Activated CD4-positive, alpha-beta memory T cell treated with anti-CD3 and anti-CD28 coated beads, Interleukin-2, amount 10 ng/mL, durations not matched to agents 7 days and 5 days (primary cell): ENCODE results near the gene SLC25A18. TPM values are rescaled to one million over a fixed set of nuclear protein-coding genes. Genes with fewer than 3 reads are reported as not detected.
"Not testable (repeated sequence)": the region's sequence is repeated elsewhere in the genome, so short reads cannot be mapped to it uniquely, and the experiment has no call there.

Experiments
- CTCF ChIA-PET: fragments of 350-600 bp; sonication (Branson Sonifier 250); formaldehyde crosslinking; loops from one replicate; lab custom pipeline; 2021; ENCODE audit warnings: antibody characterized with exemption, inconsistent platforms; lab: Charles Lee
- POLR2A ChIA-PET: fragments of 350-600 bp; sonication (Branson Sonifier 250); formaldehyde crosslinking; loops from one replicate; lab custom pipeline; 2021; ENCODE audit warnings: antibody characterized with exemption; lab: Charles Lee
- DNase-seq: peaks from one replicate; pipeline ENCODE4 v3.0.0-alpha.2; 2020
- H3K27ac Mint-ChIP-seq: one replicate; pipeline ENCODE4 v1.8.0; 2021; ENCODE audit warnings: mild to moderate bottlenecking, mixed read lengths
- H3K27me3 Mint-ChIP-seq: one replicate; pipeline ENCODE4 v1.8.0; 2021; ENCODE audit warnings: mixed read lengths
- H3K36me3 Mint-ChIP-seq: one replicate; pipeline ENCODE4 v1.8.0; 2021; ENCODE audit warnings: low read depth, mixed read lengths
- H3K4me1 Mint-ChIP-seq: one replicate; pipeline ENCODE4 v1.8.0; 2021; ENCODE audit warnings: mixed read lengths
- H3K4me3 Mint-ChIP-seq: one replicate; pipeline ENCODE4 v1.8.0; 2021; ENCODE audit warnings: mild to moderate bottlenecking, mixed read lengths
- H3K9me3 Mint-ChIP-seq: one replicate; pipeline ENCODE4 v1.8.0; 2021; ENCODE audit warnings: mixed read lengths
- total RNA-seq, 2 experiments: library from RNA; stranded (reverse); gene quantifications; one replicate each; pipeline ENCODE4 v1.2.3, GENCODE V29; 2021

The SLC25A18 gene
- total RNA-seq, result not detected

DNA sequence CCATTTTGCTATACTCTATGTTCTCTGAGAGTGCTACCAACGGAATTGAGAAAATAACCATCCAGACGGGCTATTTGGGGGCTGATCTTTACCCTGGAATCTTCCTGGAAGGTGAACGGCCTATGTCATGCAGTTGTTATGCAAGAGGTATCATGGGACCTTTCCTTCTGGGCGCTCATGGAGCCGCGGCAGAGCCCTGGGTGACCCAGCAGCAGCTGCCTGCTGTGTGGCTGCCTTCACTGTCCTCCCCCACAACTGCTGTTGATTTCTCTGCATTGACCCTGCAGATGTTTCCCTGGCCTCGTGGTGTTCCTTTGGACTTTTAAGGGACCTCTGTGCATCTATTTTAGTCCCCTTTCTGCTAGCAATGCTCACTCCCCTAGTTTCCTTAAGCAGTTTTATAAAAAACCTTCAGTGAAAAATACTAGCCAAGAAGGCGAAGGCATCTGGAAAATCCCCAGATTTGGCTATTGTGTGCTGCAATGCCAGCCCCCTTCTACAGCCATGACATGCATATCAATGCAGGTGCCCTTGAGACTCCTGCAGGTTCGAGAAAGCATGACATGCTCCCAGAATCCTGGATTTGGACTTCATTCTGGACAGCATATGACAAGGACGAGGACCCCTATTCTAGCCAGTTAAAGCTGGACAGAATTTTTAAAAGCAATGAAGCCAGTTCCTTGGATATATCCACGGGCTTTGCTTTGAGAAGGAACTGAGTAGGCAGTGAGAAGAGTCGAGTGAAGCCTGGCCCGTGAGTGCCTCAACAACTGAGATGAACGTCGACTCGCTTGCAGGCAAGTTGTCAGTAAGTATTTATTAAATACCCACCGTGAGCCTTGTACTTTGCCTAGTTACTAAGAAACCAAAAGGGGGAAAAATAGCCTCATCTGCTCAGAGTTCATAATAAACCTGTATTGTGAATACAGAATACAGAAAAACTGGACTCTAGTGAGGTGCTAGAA, at the start of gene SLC25A18:
TSS of gene SLC25A18 (plus strand) at position 593 of the 965 bp plus-strand sequence. CDS start 16,447 bp downstream, outside the sequence.
- ChIA-PET POLR2A (no interaction called here), CTCF (no interaction called here)
- Mint-ChIP-seq H3K27me3 (peaks cover 1% of the 10 kb centered on the region), H3K27ac (no peak within 1 kb of the TSS), H3K9me3 (no peaks in the 10 kb centered on the region), H3K4me3 (no peak within 1 kb of the TSS), H3K4me1 (no peaks in the 10 kb centered on the region), H3K36me3 (no peaks in the 10 kb centered on the region)
- DNase-seq, result no peak

DNA sequence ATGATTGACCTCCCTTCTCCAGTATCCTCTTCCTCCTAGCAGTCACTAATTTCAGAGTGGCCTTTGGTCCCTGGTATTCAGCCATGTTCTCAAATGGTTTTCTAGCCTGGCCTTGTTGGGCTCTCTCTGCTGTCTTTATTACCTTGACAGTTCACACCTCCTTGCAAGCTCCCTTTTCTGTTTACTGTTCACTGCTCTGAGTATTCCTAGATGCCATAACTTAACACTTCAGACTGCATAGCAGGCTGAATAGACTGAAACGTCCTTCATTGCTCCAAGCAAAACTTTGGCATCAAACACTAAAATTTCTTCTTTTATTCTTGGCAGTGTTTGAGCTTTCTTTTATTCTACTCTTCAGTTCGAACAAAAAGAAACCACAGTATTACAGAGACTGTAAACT, 49.7 kb upstream of the SLC25A18 start:
- no peak overlapping the region for H3K4me3 Mint-ChIP-seq
- no peaks in the 10 kb centered on the region for H3K9me3 Mint-ChIP-seq
- peaks cover 22% of the 10 kb centered on the region for H3K27me3 Mint-ChIP-seq
- H3K36me3 Mint-ChIP-seq, result no peaks in the 10 kb centered on the region
- no peaks in the 10 kb centered on the region for H3K4me1 Mint-ChIP-seq
- POLR2A ChIA-PET, result no interaction called here
- CTCF ChIA-PET, result no interaction called here
- H3K27ac Mint-ChIP-seq, result no peak overlapping the region
- no peak for DNase-seq

- CTCF ChIA-PET, result no interaction called here
- no peak overlapping the region for H3K4me3 Mint-ChIP-seq
- H3K36me3 Mint-ChIP-seq, result no peaks in the 10 kb centered on the region
- H3K9me3 Mint-ChIP-seq, result no peaks in the 10 kb centered on the region
- DNase-seq, result no peak
- H3K27me3 Mint-ChIP-seq, result peaks cover 20% of the 10 kb centered on the region
- H3K27ac Mint-ChIP-seq, result no peak overlapping the region
- POLR2A ChIA-PET, result no interaction called here
- no peaks in the 10 kb centered on the region for H3K4me1 Mint-ChIP-seq
These were observed 49.2 kb upstream of the SLC25A18 start for GRCh38 chr22:17514084-17514483.

- H3K27me3 Mint-ChIP-seq, result peaks cover 18% of the 10 kb centered on the region
- no peak overlapping the region for H3K27ac Mint-ChIP-seq
- no peak for DNase-seq
- POLR2A ChIA-PET, result no interaction called here
- no peaks in the 10 kb centered on the region for H3K36me3 Mint-ChIP-seq
- H3K4me1 Mint-ChIP-seq, result no peaks in the 10 kb centered on the region
- CTCF ChIA-PET, result no interaction called here
- no peaks in the 10 kb centered on the region for H3K9me3 Mint-ChIP-seq
- no peak overlapping the region for H3K4me3 Mint-ChIP-seq
These were observed 44.9 kb upstream of the SLC25A18 start for GRCh38 chr22:17518406-17518805.

DNA sequence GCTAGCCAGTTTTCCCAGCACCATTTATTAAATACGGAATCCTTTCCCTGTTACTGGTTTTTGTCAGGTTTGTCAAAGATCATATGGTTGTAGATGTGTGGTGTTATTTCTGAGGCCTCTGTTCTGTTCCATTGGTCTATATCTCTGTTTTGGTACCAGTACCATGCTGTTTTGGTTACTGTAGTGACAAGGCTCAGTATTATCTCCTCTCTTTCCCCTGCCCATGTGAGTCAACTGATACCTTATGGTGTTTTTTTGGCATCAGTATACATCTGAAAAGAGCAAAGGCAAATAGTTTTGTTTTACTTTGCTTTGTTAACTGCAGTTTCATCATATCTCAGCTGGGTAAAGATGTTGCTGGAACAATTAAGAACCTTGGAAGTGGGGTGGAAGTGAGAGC, 41.3 kb upstream of the SLC25A18 start:
- CTCF ChIA-PET, H3K36me3 Mint-ChIP-seq, H3K9me3 Mint-ChIP-seq, POLR2A ChIA-PET, H3K4me1 Mint-ChIP-seq, DNase-seq, H3K4me3 Mint-ChIP-seq, H3K27ac Mint-ChIP-seq: not testable (repeated sequence)
- H3K27me3 Mint-ChIP-seq, result peaks cover 21% of the 10 kb centered on the region

DNA sequence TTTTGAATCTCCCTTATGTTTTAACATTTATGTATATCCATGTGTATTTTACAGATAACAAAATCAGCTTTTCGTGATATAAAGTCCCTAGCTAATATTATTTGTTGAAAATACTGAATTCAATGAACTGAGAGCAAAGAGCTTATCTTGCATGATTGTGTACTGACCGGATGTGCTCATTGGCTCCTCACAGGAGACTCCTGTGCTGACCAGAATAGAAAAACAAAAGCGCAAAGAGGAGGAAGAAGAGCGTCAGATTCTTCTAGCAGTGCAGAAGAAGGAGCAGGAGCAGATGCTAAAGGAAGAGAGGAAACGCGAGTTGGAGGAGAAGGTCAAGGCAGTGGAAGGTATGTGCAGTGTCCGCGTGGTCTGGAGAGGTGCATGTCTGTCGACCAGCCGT, 39.4 kb upstream of the SLC25A18 start:
- no peaks in the 10 kb centered on the region for H3K9me3 Mint-ChIP-seq
- no peak overlapping the region for H3K27ac Mint-ChIP-seq
- DNase-seq, result no peak
- ChIA-PET CTCF (no interaction called here), POLR2A (no interaction called here)
- no peak overlapping the region for H3K4me3 Mint-ChIP-seq
- no peaks in the 10 kb centered on the region for H3K36me3 Mint-ChIP-seq
- H3K27me3 Mint-ChIP-seq, result peaks cover 31% of the 10 kb centered on the region
- peaks cover 3% of the 10 kb centered on the region for H3K4me1 Mint-ChIP-seq

DNA sequence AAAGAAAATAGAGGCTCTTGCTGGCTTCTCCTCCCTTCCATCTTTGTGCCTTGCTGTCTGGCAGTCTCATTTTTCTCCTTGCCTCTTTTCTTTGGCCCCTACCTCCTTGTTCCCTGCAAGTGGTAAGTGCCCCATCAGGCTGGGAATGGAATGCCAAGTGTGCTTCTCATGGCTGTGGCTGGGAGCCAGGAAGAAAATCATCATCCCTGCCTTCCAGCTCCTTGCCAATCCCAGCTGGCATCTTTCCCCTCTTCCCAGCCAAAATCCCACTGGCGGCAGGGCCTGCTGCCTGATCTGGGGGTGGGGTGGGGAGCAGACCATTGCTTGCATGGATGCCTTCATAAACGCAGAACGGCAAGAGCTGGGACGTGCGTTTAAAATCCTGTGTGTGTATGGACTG, 27.0 kb upstream of the SLC25A18 start:
- POLR2A ChIA-PET, result no interaction called here
- CTCF ChIA-PET, result interaction anchor here (0.6 kb wide), 1 partner anchor 10 kb away, joined by 3 read pairs; no protein-coding TSS in a partner anchor
- DNase-seq, result no peak
- H3K27ac Mint-ChIP-seq, result no peak overlapping the region
- H3K36me3 Mint-ChIP-seq, result no peaks in the 10 kb centered on the region
- H3K4me1 Mint-ChIP-seq, result no peaks in the 10 kb centered on the region
- no peak overlapping the region for H3K4me3 Mint-ChIP-seq
- H3K9me3 Mint-ChIP-seq, result no peaks in the 10 kb centered on the region
- no peaks in the 10 kb centered on the region for H3K27me3 Mint-ChIP-seq

GRCh38 chr22:17537155-17537554, 26.1 kb upstream of the SLC25A18 start:
- H3K27me3 Mint-ChIP-seq, result no peaks in the 10 kb centered on the region
- CTCF ChIA-PET, result no interaction called here
- no peaks in the 10 kb centered on the region for H3K4me1 Mint-ChIP-seq

GRCh38 chr22:17540481-17540880, 22.8 kb upstream of the SLC25A18 start:
- Mint-ChIP-seq H3K4me1 (no peaks in the 10 kb centered on the region), H3K9me3 (no peaks in the 10 kb centered on the region), H3K36me3 (no peaks in the 10 kb centered on the region), H3K27me3 (no peaks in the 10 kb centered on the region), H3K4me3 (no peak overlapping the region), H3K27ac (no peak overlapping the region)
- DNase-seq, result no peak
- ChIA-PET POLR2A (no interaction called here), CTCF (no interaction called here)

More at GRCh38 chr22:17537155-17537554, 26.1 kb upstream of the SLC25A18 start:
- no peak overlapping the region for H3K4me3 Mint-ChIP-seq
- H3K27ac Mint-ChIP-seq, result no peak overlapping the region
- no peaks in the 10 kb centered on the region for H3K9me3 Mint-ChIP-seq
- no peaks in the 10 kb centered on the region for H3K36me3 Mint-ChIP-seq
- POLR2A ChIA-PET, result no interaction called here
- no peak for DNase-seq

- no peaks in the 10 kb centered on the region for H3K9me3 Mint-ChIP-seq
- POLR2A ChIA-PET, result no interaction called here
These were observed 21.8 kb upstream of the SLC25A18 start for GRCh38 chr22:17541476-17541875.

DNA sequence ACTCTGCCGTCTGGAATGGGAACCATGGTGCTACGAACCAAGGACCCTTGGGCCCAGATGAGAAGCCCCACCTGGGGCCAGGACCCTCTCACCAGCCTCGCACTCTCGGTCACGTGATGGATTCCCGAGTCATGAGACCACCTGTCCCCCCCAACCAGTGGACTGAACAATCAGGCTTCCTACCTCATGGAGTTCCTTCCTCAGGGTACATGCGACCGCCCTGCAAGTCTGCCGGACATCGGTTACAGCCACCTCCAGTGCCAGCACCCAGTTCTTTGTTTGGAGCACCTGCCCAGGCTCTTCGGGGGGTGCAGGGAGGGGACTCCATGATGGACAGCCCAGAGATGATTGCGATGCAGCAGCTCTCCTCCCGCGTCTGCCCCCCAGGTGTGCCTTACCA, 20.8 kb upstream of the SLC25A18 start:
- H3K36me3 Mint-ChIP-seq, result no peaks in the 10 kb centered on the region
- DNase-seq, result no peak
- no peaks in the 10 kb centered on the region for H3K4me1 Mint-ChIP-seq
- no peak overlapping the region for H3K4me3 Mint-ChIP-seq
- CTCF ChIA-PET, result no interaction called here
- no peaks in the 10 kb centered on the region for H3K27me3 Mint-ChIP-seq
- H3K9me3 Mint-ChIP-seq, result no peaks in the 10 kb centered on the region
- POLR2A ChIA-PET, result no interaction called here
- H3K27ac Mint-ChIP-seq, result no peak overlapping the region

More at GRCh38 chr22:17541476-17541875, 21.8 kb upstream of the SLC25A18 start:
- no peak overlapping the region for H3K4me3 Mint-ChIP-seq
- no peak for DNase-seq
- H3K27ac Mint-ChIP-seq, result no peak overlapping the region
- no peaks in the 10 kb centered on the region for H3K27me3 Mint-ChIP-seq
- CTCF ChIA-PET, result no interaction called here
- H3K36me3 Mint-ChIP-seq, result no peaks in the 10 kb centered on the region
- H3K4me1 Mint-ChIP-seq, result no peaks in the 10 kb centered on the region

GRCh38 chr22:17548010-17548755, 15.1 kb upstream of the SLC25A18 start:
- Mint-ChIP-seq H3K27ac (no peak overlapping the region), H3K4me3 (no peak overlapping the region), H3K4me1 (no peaks in the 10 kb centered on the region), H3K36me3 (no peaks in the 10 kb centered on the region), H3K27me3 (peaks cover 5% of the 10 kb centered on the region), H3K9me3 (no peaks in the 10 kb centered on the region)
- ChIA-PET CTCF (no interaction called here), POLR2A (no interaction called here)
- no peak for DNase-seq

DNA sequence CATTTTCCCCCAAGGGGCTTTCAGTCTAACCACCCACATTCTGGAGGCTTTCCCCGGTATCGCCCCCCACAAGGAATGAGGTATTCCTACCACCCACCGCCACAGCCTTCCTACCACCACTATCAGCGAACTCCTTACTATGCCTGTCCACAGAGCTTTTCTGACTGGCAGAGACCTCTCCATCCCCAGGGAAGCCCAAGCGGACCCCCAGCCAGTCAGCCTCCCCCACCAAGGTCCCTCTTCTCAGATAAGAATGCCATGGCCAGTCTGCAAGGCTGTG, 14.6 kb upstream of the SLC25A18 start:
- Mint-ChIP-seq H3K36me3 (no peaks in the 10 kb centered on the region), H3K4me1 (no peaks in the 10 kb centered on the region), H3K27me3 (peaks cover 5% of the 10 kb centered on the region), H3K27ac (no peak overlapping the region), H3K4me3 (no peak overlapping the region), H3K9me3 (no peaks in the 10 kb centered on the region)
- ChIA-PET POLR2A (no interaction called here), CTCF (no interaction called here)
- DNase-seq, result no peak
